CD4-positive, alpha-beta T cell treated with Interleukin-15 for 1 hour (primary cell): Measurements from ENCODE around the gene HS3ST1.

Source experiments
- DNase-seq: peaks from one replicate; pipeline ENCODE4 v3.0.0-alpha.2; 2020

The HS3ST1 gene

GRCh38 chr4:11430536-11430935 is 1.8 kb upstream of the HS3ST1 start:
- DNase-seq = no peak

- DNase-seq = no peak
Measured at GRCh38 chr4:11429699-11430045, 978 bp upstream of the HS3ST1 start.

- peak; percentile 61 for DNase-seq
Measured at GRCh38 chr4:11428899-11429698, 405 bp upstream of the HS3ST1 start.

- no peak for DNase-seq
Measured at GRCh38 chr4:11427121-11427996, 1.3 kb downstream of the HS3ST1 start.

- DNase-seq = no peak
Measured at GRCh38 chr4:11426731-11427120, 2.0 kb downstream of the HS3ST1 start.

- DNase-seq = no peak
Measured at GRCh38 chr4:11426003-11426402, 2.7 kb downstream of the HS3ST1 start.

GRCh38 chr4:11424856-11425255 is 3.8 kb downstream of the HS3ST1 start:
- DNase-seq = no peak

- no peak for DNase-seq
Measured at GRCh38 chr4:11424000-11424399, 4.7 kb downstream of the HS3ST1 start.

- DNase-seq = no peak
Measured at GRCh38 chr4:11423465-11423864, 5.2 kb downstream of the HS3ST1 start.

GRCh38 chr4:11421116-11421515 is 7.6 kb downstream of the HS3ST1 start:
- no peak for DNase-seq

- no peak for DNase-seq
Measured at GRCh38 chr4:11420327-11420726, 8.4 kb downstream of the HS3ST1 start.

- DNase-seq = no peak
Measured at GRCh38 chr4:11418610-11419009, 10.1 kb downstream of the HS3ST1 start.

- no peak for DNase-seq
Measured at GRCh38 chr4:11416767-11417113, 12.0 kb downstream of the HS3ST1 start.

GRCh38 chr4:11416071-11416766 is 12.5 kb downstream of the HS3ST1 start:
- no peak for DNase-seq

GRCh38 chr4:11415409-11416070 is 13.2 kb downstream of the HS3ST1 start:
- DNase-seq = no peak

GRCh38 chr4:11412211-11412610 is 16.5 kb downstream of the HS3ST1 start:
- no peak for DNase-seq

GRCh38 chr4:11409632-11410031 is 19.1 kb downstream of the HS3ST1 start:
- no peak for DNase-seq

- DNase-seq = no peak
Measured at GRCh38 chr4:11408233-11408967, 20.3 kb downstream of the HS3ST1 start.

- DNase-seq = no peak
Measured at GRCh38 chr4:11407551-11407950, 21.1 kb downstream of the HS3ST1 start.

GRCh38 chr4:11404431-11404830 is 24.3 kb downstream of the HS3ST1 start:
- no peak for DNase-seq

GRCh38 chr4:11402192-11402591 is 26.5 kb downstream of the HS3ST1 start:
- no peak for DNase-seq

- no peak for DNase-seq
Measured at GRCh38 chr4:11399461-11399971, 29.2 kb downstream of the HS3ST1 start.
